Right lobe of liver (tissue), 6 donors: ENCODE results near the gene CD58. TPM values are rescaled to one million over a fixed set of nuclear protein-coding genes. Genes with fewer than 3 reads are reported as not detected.
"Not testable (repeated sequence)": the region's sequence is repeated elsewhere in the genome, so short reads cannot be mapped to it uniquely, and the experiment has no call there.

Experiments
- ATAC-seq, 4 donors: fragments of 200-7000 bp; cut with Tn5 transposase; one replicate each; pipeline ENCODE4 v1.9.1; 2020; ENCODE audit warnings: mild to moderate bottlenecking in 4 of 4, moderate library complexity in 4 of 4
- DNase-seq, 3 donors: peaks; one replicate each; pipeline ENCODE4 v3.0.0-alpha.2; 2020
- H3K27ac ChIP-seq, 3 donors: fragments of 200-600 bp; one replicate each; pipeline ENCODE4 v1.8.0; 2022
- H3K27me3 ChIP-seq, 2 donors: fragments of 200-600 bp; one replicate each; pipeline ENCODE4 v1.8.0; 2022
- H3K36me3 ChIP-seq, 4 donors: fragments of 200-600 bp; sonication (generic) in 1 of 4; one replicate each; pipeline versions ENCODE4 v1.5.1 to v1.8.0; 2017 to 2022; ENCODE audit warnings: control low read depth in 1 of 4
- H3K4me1 ChIP-seq, 4 donors: fragments of 200-600 bp; sonication (generic) in 1 of 4; one replicate each; pipeline versions ENCODE4 v1.5.1 to v1.8.0; 2017 to 2022; ENCODE audit warnings: control low read depth in 1 of 4
- H3K4me3 ChIP-seq, 3 donors: fragments of 200-600 bp; one replicate each; pipeline ENCODE4 v1.8.0; 2022
- H3K9me3 ChIP-seq, 4 donors: fragments of 200-600 bp; sonication (generic) in 1 of 4; one replicate each; pipeline versions ENCODE4 v1.5.1 to v1.8.0; 2017 to 2022; ENCODE audit warnings: control low read depth in 1 of 4
- POLR2A ChIP-seq: fragments of 450-650 bp; IDR thresholded peaks from one replicate; pipeline ENCODE4 v1.6.1; 2017; ENCODE audit warnings: antibody characterized with exemption, mild to moderate bottlenecking
- WGBS: methylation state at CpG from one replicate; pipeline ENCODE4 v1.1.6; 2018; ENCODE audit warnings: low coverage, low lambda C conversion rate; ENCODE audit not compliant: insufficient coverage; ENCODE audit errors: missing lambda C conversion rate; 5-methylcytosine and 5-hydroxymethylcytosine counted together
- intact Hi-C, 2 donors: fragments of 100-400 bp; cut with DNase I; formaldehyde crosslinking; loops; one replicate each; pipeline versions ENCODE4 v1.11.2 to v1.14.1; 2022
- long read RNA-seq: library from polyadenylated mRNA; unstranded; transcript quantifications from one replicate; pipeline ENCODE4 v2.0.0, GENCODE V29; 2019
- total RNA-seq, 6 experiments: library from RNA; depleted of rRNA in 2 of 6; stranded (reverse); fragments of >200 nt in 2 of 6; fragmentation: NEBNext Ultra II Directional in 3 of 6; extraction: Animal tissue kit (Norgen Biotek cat#: 25700) in 3 of 6; gene quantifications; one replicate each; pipeline versions ENCODE4 v1.1.0 to v1.2.4, GENCODE V29; 2016 to 2023
- TF ChIP-seq, protein P1 (sequence below), 4 donors: fragments of 200-600 bp in 3 of 4; fragments of 450-650 bp in 1 of 4; IDR thresholded peaks; one replicate each; pipeline versions ENCODE4 v1.5.1 to v1.8.0; 2016 to 2022; ENCODE audit warnings: antibody characterized with exemption in 4 of 4, mild to moderate bottlenecking in 2 of 4
- donor health status: DM: no; HTN: yes; CAD: no.
- donor health status: DM: no; HTN: no; CAD: no.
- donor health status: DM: no; HTN: no; CAD: no.
- donor health status: DM: no; HTN: yes; CAD: no.
- donor health status: DM: no; HTN: yes; CAD: no.

Gene CD58, protein sequence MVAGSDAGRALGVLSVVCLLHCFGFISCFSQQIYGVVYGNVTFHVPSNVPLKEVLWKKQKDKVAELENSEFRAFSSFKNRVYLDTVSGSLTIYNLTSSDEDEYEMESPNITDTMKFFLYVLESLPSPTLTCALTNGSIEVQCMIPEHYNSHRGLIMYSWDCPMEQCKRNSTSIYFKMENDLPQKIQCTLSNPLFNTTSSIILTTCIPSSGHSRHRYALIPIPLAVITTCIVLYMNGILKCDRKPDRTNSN
- 10 to 100 TPM in 2 of 6 experiments, 1 to 10 TPM in 4; 3.5 to 13.8 (median 7.5) TPM for total RNA-seq
- long read RNA-seq, result 0 reads

DNA sequence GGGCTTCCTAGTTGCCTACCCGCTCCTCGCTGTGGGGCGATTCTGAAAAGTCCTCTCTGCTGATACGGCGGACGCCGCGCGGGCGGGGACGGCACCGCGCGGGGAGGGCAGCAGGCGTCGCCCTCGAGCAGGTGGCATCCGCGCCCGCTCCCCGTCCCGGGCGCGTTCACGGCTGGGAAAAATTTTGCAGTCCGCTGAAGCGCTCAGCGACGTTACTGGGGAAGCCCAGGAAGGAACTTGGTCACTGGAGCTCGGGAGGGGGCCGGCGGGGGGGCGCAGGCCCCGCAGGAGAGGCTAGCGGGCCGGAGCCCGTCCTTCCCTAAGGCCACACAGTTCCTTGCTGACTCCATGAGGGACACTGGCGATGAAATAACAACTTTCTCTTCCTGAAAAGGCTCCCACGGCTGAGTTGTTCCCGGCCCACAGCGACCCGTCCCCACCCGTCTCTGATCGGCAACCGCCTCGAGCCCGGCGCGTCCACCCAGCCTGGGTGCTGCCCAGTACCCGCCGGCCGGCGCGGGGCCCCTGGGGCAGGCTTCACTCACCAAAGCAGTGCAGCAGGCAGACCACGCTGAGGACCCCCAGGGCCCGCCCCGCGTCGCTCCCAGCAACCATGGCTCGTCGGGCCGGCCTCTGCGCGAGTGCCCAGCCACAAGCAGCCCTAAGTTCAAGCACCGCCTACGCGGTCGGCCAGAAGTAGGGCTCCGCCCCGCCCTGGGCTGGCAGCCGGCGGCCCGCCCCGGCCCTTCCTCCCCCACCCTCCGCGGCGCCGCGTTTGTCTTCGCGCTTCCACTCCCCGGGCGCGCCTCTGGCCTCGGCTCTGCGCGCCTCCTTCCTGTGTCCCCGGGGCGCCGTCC lies at the start of gene CD58:
TSS of gene CD58 (minus strand) at position 669 of the 857 bp plus-strand sequence. CDS start at position 615, 54 bp downstream.
- peaks cover 0 to 8% (median 0%) of the 10 kb centered on the region in 4 donors for H3K4me1 ChIP-seq
- peak within 1 kb of the TSS; percentile 75 to 89 (median 87) for H3K27ac ChIP-seq
- no peaks in the 10 kb centered on the region for H3K9me3 ChIP-seq
- DNase-seq, result peak; percentile 91 to 94 (median 94)
- intact Hi-C loops, result no loop called here
- no peaks in the 10 kb centered on the region for H3K36me3 ChIP-seq
- 2% methylated on average over 25 of the region's 90 CpGs for WGBS
- TF ChIP-seq, protein P1, sequence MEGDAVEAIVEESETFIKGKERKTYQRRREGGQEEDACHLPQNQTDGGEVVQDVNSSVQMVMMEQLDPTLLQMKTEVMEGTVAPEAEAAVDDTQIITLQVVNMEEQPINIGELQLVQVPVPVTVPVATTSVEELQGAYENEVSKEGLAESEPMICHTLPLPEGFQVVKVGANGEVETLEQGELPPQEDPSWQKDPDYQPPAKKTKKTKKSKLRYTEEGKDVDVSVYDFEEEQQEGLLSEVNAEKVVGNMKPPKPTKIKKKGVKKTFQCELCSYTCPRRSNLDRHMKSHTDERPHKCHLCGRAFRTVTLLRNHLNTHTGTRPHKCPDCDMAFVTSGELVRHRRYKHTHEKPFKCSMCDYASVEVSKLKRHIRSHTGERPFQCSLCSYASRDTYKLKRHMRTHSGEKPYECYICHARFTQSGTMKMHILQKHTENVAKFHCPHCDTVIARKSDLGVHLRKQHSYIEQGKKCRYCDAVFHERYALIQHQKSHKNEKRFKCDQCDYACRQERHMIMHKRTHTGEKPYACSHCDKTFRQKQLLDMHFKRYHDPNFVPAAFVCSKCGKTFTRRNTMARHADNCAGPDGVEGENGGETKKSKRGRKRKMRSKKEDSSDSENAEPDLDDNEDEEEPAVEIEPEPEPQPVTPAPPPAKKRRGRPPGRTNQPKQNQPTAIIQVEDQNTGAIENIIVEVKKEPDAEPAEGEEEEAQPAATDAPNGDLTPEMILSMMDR (IDR thresholded peaks at IDR 0.05), result peak; percentile 64 to 78 (median 72)
- peak; percentile 88 for TF ChIP-seq POLR2A
- no peaks in the 10 kb centered on the region for H3K27me3 ChIP-seq
- H3K4me3 ChIP-seq, result peak within 1 kb of the TSS; percentile 69 to 88 (median 78)
- ATAC-seq, result peak; percentile 87 to 94 (median 90)

DNA sequence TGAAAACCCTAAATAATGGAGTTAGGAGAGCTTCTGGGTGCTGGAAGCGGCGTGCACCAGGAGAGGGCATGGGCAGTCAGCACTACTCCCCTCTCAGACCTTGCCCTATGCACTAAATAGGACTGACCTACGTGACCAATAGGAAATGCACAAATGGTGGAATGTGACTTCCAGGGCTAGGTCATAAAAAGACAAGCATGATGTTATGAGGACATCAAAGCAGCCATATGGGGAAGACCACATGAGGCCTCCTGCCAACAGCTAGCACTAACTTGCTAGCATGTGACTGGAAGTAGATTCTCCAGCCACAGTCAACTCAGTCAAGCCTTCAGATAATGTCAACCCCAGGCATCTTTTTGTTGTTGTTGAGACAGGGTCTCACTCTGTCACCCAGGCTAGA lies 49.6 kb upstream of the CD58 start:
- ATAC-seq, H3K9me3 ChIP-seq, DNase-seq, H3K36me3 ChIP-seq, intact Hi-C loops, H3K27ac ChIP-seq, H3K4me3 ChIP-seq, H3K27me3 ChIP-seq: not testable (repeated sequence)
- no CpG with 5 or more reads among the region's 3 CpGs for WGBS
- peaks cover 0 to 12% (median 0%) of the 10 kb centered on the region in 4 donors for H3K4me1 ChIP-seq

DNA sequence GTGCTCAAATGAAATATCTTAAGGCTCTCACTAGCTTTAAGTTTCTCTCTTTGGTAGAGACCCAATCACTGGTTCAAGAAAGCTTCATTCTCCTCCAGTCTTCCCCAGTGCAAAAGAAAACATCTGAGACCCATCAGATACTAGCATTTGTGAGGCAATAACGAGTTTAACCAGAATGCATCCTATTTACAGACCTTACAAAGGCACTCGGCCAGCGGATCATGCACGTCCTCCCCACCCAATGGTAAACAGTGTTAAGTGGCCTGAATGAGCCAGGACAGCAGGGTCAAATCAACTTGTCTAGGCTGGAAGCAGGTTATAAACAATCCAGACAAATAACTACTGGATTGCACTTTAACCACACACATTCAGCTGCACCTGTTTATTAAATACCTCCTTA lies 48.3 kb upstream of the CD58 start:
- intact Hi-C loops, H3K9me3 ChIP-seq, H3K36me3 ChIP-seq, H3K27me3 ChIP-seq, H3K27ac ChIP-seq, ATAC-seq, H3K4me3 ChIP-seq: not testable (repeated sequence)
- peak; percentile 54 to 86 (median 66) for DNase-seq
- peaks cover 0 to 12% (median 0%) of the 10 kb centered on the region in 4 donors for H3K4me1 ChIP-seq
- WGBS, result 7% methylated on average over 3 of the region's 4 CpGs

DNA sequence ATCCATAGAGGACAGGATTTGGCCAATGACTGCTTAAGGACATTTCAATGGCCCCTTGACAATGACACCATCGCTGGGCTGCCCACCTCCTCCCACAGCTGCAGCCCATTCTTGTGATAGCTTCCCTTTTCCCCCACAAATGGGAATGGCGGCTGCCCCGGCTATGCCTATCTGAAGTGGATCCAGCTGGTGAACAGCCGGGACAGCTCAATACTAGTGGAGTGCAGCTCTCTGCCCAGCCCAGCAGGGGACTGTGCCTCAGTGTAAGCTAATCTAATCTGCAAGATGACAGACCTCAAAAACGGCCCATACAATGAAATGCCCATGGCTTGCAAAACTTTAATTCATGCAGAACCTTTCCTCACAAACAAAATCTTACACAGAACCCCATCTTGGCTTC lies 47.0 kb upstream of the CD58 start:
- H3K4me3 ChIP-seq, ATAC-seq, H3K4me1 ChIP-seq, H3K36me3 ChIP-seq, H3K27me3 ChIP-seq, H3K27ac ChIP-seq, DNase-seq, intact Hi-C loops, H3K9me3 ChIP-seq: not testable (repeated sequence)
- WGBS, result 64% methylated on average over 4 of the region's 5 CpGs

DNA sequence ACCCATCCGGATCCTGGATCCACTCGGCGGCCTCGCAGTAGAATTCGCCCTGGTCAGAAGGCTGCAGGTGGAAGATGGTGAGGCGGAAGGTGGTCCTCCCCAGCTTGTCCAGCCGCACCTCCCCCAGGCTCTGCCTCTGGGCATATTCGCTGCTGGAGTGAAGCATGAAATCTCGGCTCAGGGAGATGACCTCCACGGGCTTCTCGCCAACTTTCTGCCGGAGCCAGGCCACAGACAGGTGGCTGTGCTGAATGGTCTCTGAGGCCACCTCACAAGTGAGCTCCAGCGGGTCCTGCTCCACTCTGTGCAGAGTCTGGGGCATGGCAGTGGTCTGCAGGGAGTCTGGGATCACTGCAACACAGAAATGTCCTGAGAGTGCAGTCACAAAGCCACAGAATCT lies 43.0 kb upstream of the CD58 start:
- no CpG with 5 or more reads among the region's 13 CpGs for WGBS
- intact Hi-C loops, DNase-seq, H3K36me3 ChIP-seq, H3K4me1 ChIP-seq, H3K27ac ChIP-seq, H3K9me3 ChIP-seq, H3K4me3 ChIP-seq, H3K27me3 ChIP-seq: not testable (repeated sequence)
- ATAC-seq, result peak in 2 of 4 donors; percentile 17 to 29

DNA sequence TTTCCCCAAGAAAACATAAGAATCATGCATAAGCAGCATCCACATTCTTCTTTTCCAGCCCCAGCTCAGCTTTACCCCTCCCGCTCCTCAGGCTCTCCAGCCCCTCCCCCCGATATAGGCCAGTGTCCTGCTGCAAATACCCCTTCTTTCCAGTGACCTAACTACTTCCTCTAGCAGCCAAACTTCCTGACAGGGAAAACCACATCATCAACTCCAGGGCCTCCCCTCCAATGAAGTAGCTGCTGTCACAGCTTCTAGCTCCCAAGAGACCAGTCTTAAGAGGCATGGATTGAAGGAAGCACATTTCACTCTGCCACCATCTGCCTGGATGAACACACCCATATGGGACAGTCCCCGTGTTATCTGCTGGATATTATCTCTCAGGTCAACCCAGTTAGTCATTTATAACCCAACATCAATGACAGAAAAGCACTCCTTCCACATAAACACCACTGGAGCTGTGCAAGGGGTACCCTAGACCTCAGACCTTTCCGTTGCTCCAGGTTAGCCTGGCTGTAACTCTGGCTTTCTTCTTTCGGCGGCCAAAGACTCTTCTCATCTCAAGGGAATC lies 39.1 kb upstream of the CD58 start:
- DNase-seq, intact Hi-C loops, H3K4me1 ChIP-seq, H3K36me3 ChIP-seq, H3K27ac ChIP-seq, H3K27me3 ChIP-seq, H3K4me3 ChIP-seq, ATAC-seq, H3K9me3 ChIP-seq: not testable (repeated sequence)
- 65% methylated on average over 4 of the region's 6 CpGs for WGBS

DNA sequence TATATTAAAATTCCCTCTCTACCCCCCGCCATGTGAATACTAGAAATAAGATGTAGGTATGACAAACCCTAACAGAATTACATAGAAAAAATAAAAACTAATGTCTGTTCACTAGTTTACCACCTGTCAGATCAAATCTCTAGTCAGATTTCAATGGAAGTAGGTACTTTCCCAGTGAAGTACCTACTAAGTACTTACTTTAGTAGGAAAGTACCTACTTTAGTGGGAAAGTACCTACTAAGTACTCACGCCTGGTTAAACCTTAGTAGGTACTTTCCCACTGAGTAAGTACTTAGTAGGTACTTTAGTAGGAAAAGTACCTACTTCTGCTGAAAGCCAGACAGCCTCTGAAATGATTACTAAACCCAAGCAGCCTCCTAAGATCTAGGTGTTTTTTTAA lies 38.0 kb upstream of the CD58 start:
- H3K4me1 ChIP-seq, H3K36me3 ChIP-seq, DNase-seq, H3K4me3 ChIP-seq, H3K27me3 ChIP-seq, H3K27ac ChIP-seq, H3K9me3 ChIP-seq, intact Hi-C loops, ATAC-seq: not testable (repeated sequence)
- WGBS, result 69% methylated on average over 2 of the region's 2 CpGs

DNA sequence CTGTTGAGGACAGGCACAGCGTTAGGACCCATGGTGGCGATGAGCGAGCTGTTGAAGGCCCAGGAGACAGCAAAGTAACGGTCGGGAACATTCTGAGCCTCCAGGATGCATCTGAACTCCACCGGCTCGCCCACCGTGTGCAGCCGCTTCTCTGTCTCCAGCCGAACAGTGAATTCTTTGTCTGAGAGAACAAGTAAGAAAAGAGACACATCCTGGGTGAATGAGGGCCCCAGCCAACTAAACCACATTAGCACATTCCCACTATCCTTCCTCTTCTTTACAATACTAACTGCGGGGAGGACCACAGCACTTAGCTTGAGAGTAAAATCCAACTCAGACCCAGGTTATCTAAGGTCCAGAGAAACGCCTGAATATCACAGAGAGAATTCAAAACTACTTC lies 37.3 kb upstream of the CD58 start:
- DNase-seq, H3K4me1 ChIP-seq, H3K27me3 ChIP-seq, H3K36me3 ChIP-seq, H3K27ac ChIP-seq, ATAC-seq, H3K9me3 ChIP-seq, H3K4me3 ChIP-seq, intact Hi-C loops: not testable (repeated sequence)
- WGBS, result 80% methylated on average over 1 of the region's 12 CpGs

DNA sequence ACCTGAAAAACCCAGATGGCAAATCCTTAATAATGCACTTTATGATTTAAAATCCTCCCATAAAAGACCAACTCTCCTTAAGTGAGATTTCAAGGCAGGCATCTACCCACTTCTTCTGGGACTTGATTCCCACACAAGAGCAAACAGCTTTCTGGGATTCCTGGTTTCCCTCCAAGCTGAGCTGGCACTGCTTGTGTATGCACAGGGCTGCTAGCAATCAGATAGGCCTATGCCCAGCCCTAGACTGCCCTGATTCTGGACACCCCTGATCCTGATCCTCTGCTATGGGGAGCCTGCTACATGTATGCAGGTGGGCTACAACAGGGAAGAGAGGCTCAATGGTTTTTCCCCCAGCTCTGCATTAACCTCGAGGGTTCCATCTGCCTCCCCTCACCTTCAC lies 36.6 kb upstream of the CD58 start:
- 60% methylated on average over 1 of the region's 1 CpG for WGBS
- peak; percentile 79 to 95 (median 84) for ATAC-seq
- H3K4me1 ChIP-seq, H3K27ac ChIP-seq, H3K9me3 ChIP-seq, DNase-seq, H3K36me3 ChIP-seq, H3K4me3 ChIP-seq, H3K27me3 ChIP-seq, intact Hi-C loops: not testable (repeated sequence)

DNA sequence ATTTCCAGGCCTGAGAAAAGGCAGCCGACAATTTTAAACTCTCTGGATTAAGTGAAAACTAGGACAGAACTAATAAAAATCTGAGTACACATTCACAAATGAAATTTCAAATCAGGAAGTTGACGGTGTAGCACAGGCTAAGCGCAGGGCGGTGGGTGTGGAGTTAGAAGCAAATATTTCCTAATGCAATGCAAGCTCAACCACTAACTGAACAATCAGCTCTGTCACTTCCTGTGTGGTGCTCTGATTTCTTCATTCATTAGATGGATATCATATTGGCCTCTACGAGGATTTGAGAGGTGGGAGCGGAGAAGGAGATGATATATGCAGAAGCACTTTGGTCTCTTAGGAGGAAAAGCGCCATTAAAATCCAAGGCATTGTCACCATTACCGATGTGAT lies 35.2 kb upstream of the CD58 start:
- ATAC-seq, result peak; percentile 36 to 58 (median 54)
- H3K4me3 ChIP-seq, H3K4me1 ChIP-seq, H3K36me3 ChIP-seq, DNase-seq, H3K9me3 ChIP-seq, H3K27me3 ChIP-seq, H3K27ac ChIP-seq, intact Hi-C loops: not testable (repeated sequence)
- WGBS, result 81% methylated on average over 6 of the region's 8 CpGs
